HUDEP-2 (cell line): ENCODE data around the gene CMIP.
A peak's percentile ranks its signal among the peaks of the same experiment; 100 is the strongest.

ENCODE experiments used
- DNase-seq, 76 experiments: peaks; one replicate each; lab custom pipeline; 2025; ENCODE audit not compliant: unreplicated experiment in 76 of 76; lab: John Stamatoyannopoulos, UW

Gene CMIP

DNA sequence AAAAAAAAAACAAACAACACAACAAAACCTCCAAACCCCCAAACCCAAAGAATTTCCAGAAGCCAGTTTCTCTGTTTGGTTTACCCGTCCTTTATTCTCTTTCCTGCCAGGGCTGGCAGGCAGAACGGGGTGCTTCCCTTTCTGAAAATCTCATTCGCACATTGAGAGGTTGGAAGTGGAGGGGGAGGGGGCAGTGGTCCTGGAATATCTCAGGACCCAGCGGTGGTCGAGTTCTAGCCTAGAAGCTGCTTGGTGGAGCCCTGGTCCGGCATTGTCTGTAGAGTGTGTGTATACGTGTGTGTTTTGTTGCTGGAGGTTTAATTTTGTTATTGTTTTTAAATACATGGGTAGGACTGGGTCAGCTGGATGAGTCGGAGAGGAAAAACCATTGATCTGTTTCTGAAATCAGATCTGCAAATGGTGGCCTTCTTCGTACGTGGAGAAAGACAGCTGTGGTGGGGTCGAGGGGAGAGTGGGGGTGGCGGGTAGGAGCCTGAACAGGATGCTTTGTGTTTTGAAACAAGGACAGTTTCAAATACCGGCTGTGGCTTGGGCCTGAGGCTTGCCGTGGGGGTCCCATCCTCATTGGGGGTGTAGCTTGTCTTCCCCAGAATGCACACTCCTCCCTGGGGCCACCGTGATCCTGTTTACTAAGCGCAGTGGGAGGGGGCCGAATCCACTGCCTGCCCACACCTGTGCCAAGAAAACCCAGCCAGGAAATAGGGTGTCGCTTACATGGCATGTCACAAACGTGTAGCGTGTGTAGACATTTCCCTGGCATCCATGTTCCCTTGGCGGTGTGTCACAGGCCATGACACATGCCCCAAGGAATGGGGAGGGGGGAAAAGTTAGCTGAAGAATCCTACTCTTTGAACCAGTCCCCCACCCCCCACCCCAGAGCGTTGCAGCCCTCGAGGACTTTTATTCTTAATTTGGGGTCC lies 1.6 kb downstream of the CMIP start:
- peak in 3 of 76 experiments; percentile 9 to 15 (median 14) for DNase-seq

- DNase-seq: peak in 2 of 76 experiments; percentile 4 to 14
These were observed 2.3 kb downstream of the CMIP start for GRCh38 chr16:81446907-81447268.

GRCh38 chr16:81447383-81448101 lies 2.9 kb downstream of the CMIP start:
- DNase-seq: no peak

GRCh38 chr16:81448154-81449131 lies 3.8 kb downstream of the CMIP start:
- DNase-seq: no peak

GRCh38 chr16:81449241-81449640 lies 4.6 kb downstream of the CMIP start:
- no peak for DNase-seq

DNA sequence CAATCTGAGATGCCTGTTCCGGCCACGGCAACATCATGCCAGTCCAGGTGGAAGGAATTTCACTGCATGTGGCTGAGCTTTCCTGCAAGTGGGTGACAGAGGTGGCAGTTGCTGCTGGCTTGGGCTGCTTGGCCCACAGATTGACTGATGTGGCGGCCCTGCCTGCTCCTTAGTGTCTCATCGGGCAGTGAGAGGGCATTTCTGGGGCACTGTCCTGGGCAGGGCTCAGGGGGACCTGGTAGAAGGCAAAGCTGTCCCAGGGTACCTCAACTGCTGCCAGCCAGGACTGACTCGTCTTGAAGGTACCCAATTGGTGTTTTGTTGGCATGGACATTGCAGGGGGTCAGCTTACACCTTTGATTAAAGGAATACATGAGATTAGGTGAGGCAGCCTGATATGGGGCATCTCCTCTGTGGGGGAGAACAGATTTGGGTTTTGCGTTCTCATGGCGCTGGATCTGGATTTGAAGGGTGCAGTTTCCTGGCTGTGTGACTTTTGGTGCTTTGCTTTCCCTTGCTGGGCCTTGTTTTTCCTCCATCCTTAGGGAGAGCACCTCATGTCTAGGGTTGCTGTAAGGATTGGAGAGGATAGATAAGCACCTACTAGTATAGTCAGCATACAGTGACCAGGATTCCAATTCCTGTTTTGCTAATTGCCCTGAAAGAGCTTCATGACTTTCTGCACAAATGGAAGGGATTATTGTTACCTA lies 5.4 kb downstream of the CMIP start:
- DNase-seq: no peak

DNA sequence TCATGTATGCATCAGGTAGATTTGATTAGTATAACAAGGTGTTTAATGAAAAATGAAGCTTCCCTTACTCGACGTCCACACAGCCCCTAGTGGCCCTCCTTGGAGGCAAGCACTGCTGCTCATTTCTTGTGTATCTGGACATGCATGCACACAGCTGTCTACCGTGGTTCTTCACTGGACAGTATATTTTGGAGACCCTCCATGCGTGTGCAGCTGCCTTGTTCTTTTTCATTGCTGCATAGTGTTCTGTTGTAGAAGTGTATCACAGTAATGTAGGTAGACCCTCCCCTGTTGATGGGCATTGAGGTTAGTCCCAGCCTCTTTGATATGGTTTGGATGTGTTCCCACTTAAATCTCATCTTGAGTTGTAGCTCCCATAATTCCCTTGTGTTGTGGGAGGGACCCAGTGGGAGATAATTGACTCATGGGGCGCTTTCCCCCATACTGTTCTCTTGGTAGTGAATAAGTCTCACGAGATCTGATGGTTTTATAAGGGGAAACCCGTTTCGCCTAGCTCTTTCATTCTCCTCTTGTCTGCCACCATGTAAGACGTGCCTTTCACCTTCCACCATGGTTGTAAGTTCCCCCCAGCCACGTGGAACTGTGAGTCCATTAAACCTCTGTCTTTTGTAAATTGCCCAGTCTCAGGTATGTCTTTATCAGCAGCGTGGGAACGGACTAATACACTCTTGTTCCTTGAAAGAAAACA lies 6.3 kb downstream of the CMIP start:
- DNase-seq: no peak

GRCh38 chr16:81451753-81452680 lies 7.4 kb downstream of the CMIP start:
- DNase-seq: peak in 6 of 76 experiments; percentile 5 to 22 (median 19)

- DNase-seq: no peak
These were observed 8.6 kb downstream of the CMIP start for GRCh38 chr16:81453091-81453728.

DNA sequence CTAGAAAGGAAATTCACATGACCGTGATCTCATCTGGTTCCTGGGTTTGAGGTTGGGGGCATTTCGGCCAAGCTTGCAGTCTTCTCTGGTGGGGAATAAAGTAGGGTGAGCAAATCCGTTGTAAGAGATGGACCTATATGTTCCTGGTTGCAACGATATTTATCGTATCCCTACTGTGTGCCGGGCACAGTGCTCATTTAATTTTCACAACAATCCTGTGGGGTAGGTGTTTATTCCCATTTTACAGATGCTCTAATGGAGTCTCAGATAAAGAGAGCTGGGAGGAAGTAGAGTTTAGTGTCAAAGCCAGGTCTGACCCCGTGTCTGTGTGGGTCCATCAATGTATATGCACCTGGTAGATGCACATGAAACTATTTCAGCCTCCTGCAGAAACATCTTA lies 9.4 kb downstream of the CMIP start:
- no peak for DNase-seq

- DNase-seq: no peak
These were observed 10.4 kb downstream of the CMIP start for GRCh38 chr16:81455006-81455405.

- no peak for DNase-seq
These were observed 11.3 kb downstream of the CMIP start for GRCh38 chr16:81455720-81456494.

- no peak for DNase-seq
These were observed 12.1 kb downstream of the CMIP start for GRCh38 chr16:81456523-81457325.

GRCh38 chr16:81457326-81458133 lies 12.9 kb downstream of the CMIP start:
- DNase-seq: peak in 7 of 76 experiments; percentile 1 to 17 (median 9)

- DNase-seq: no peak
These were observed 13.6 kb downstream of the CMIP start for GRCh38 chr16:81458149-81458669.
